ENCODE measurements around the gene DSP. TPM values are rescaled to one million over a fixed set of nuclear protein-coding genes. Genes with fewer than 3 reads are reported as not detected.

DSP gene
- total and polyA plus RNA-seq, 2 of the 13 experiments (the other 11 are each of a cell fraction or from before 2014, with no cell fraction given): 89.8 to 117 TPM

DNA sequence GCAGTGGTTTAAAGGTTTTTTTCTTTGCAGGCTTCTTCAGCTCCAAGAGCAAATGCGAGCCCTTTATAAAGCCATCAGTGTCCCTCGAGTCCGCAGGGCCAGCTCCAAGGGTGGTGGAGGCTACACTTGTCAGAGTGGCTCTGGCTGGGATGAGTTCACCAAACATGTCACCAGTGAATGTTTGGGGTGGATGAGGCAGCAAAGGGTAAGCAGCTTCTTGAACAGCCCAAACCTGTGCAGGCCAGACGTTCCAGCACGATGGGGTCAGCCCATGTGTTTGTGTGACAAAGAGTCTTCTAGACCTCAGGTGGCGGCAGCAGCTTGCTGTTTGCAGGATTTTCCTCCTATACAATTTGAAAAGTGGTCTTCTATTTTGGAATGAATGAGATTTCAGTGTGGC lies 17.7 kb downstream of the DSP start:
- POLR2A ChIA-PET: interaction anchor here (3.3 to 3.4 kb wide), 2 partner anchors 11 to 18 kb away, joined by 54 to 132 read pairs; partner anchors contain the start of gene DSP
- Histone ChIP-seq H3K4me1 (ENCODE audit: insufficient read depth, low read length) (peaks cover 84% of the 10 kb centered on the region), H3K9ac (ENCODE audit: insufficient read depth, low read depth, low read length) (no peak overlapping the region), H3K27ac (ENCODE audit: extremely low read length, insufficient read depth, low read length) (peak overlapping the region; percentile 78), H3K4me3 (replicated peaks in 1 of 3; ENCODE audit: insufficient read depth in 1 of 3, low read depth in 2 of 3, low read length in 3 of 3) (no peak overlapping the region), H3K36me3 (replicated peaks in 1 of 2; ENCODE audit: control insufficient read depth in 1 of 2, insufficient read depth in 2 of 2, low read length in 2 of 2) (peaks cover 26 to 77% of the 10 kb centered on the region in 2 experiments), H4K20me1 (ENCODE audit: insufficient read depth, low read length) (peaks cover 2% of the 10 kb centered on the region; the same call in 1 of the 2 replicates), H3K9me3 (ENCODE audit: low read length) (no peaks in the 10 kb centered on the region), H3K4me2 (ENCODE audit: low read depth, low read length) (no peak overlapping the region), H2AFZ (ENCODE audit: low read length) (no peak overlapping the region), H3K79me2 (ENCODE audit: insufficient read depth, low read length) (peaks cover 40% of the 10 kb centered on the region), H3K27me3 (ENCODE audit: control insufficient read depth in 1 of 2, insufficient read depth in 2 of 2, low read length in 2 of 2) (no peaks in the 10 kb centered on the region)
- no TSS peak for BruUV-seq (replicated peaks)
- in situ Hi-C loops (cut with HindIII; ENCODE audit: extremely low pct_ligation_motif_present, low pct_unique_long_range_greater_than_20kb): no loop called here
- no peak for ATAC-seq
- DNase-seq (ENCODE audit: low spot score): no peak
- no peak for FAIRE-seq
- TF ChIP-seq RBM22 (optimal IDR thresholded peaks at IDR 0.05; ENCODE audit: low read length) (peak; percentile 63), JUN (CRISPR knock-in tag; IDR thresholded peaks at IDR 0.05) (no peak), XRCC5 (optimal IDR thresholded peaks at IDR 0.05; ENCODE audit: low read length) (peak; percentile 24)
- TF ChIP-seq, protein P1, sequence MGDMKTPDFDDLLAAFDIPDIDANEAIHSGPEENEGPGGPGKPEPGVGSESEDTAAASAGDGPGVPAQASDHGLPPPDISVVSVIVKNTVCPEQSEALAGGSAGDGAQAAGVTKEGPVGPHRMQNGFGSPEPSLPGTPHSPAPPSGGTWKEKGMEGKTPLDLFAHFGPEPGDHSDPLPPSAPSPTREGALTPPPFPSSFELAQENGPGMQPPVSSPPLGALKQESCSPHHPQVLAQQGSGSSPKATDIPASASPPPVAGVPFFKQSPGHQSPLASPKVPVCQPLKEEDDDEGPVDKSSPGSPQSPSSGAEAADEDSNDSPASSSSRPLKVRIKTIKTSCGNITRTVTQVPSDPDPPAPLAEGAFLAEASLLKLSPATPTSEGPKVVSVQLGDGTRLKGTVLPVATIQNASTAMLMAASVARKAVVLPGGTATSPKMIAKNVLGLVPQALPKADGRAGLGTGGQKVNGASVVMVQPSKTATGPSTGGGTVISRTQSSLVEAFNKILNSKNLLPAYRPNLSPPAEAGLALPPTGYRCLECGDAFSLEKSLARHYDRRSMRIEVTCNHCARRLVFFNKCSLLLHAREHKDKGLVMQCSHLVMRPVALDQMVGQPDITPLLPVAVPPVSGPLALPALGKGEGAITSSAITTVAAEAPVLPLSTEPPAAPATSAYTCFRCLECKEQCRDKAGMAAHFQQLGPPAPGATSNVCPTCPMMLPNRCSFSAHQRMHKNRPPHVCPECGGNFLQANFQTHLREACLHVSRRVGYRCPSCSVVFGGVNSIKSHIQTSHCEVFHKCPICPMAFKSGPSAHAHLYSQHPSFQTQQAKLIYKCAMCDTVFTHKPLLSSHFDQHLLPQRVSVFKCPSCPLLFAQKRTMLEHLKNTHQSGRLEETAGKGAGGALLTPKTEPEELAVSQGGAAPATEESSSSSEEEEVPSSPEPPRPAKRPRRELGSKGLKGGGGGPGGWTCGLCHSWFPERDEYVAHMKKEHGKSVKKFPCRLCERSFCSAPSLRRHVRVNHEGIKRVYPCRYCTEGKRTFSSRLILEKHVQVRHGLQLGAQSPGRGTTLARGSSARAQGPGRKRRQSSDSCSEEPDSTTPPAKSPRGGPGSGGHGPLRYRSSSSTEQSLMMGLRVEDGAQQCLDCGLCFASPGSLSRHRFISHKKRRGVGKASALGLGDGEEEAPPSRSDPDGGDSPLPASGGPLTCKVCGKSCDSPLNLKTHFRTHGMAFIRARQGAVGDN (CRISPR knock-in tag; IDR thresholded peaks at IDR 0.05): peak; percentile 38
- 97% methylated on average over 6 of the region's 6 CpGs for WGBS (ENCODE audit: low lambda C conversion rate)
- CTCF ChIA-PET (ENCODE audit: low intra/inter-chr PET ratio, low total read pairs): no interaction called here
- intact Hi-C loops (cut with micrococcal nuclease; ENCODE audit: unreplicated experiment): no loop called here
